SIG-M5 treated with dmso at 0.1 percent for 504 hours (cell line): ENCODE measurements around the gene GCSAML.
A peak's percentile ranks its signal among the peaks of the same experiment; 100 is the strongest.

ENCODE experiments used
- DNase-seq: peaks from one replicate; lab custom pipeline; 2025; ENCODE audit not compliant: unreplicated experiment; lab: John Stamatoyannopoulos, UW

Gene GCSAML

DNA sequence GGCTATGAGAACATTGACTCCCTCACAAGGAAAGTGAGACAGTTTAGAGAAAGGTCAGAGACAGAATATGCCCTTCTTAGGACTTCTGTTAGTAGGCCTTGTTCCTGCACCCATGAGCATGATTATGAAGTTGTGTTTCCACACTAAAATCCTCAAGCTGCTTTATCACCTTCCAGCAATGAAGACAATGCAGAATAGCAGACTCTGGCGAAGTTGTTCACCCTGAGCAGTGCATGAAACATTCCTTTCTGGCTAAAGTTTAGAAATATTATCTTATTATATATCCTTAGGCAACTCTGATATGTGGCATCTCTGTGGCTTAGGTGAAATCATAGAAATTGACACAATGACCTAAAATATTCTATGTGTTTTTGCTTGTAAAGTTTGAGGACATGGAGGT is 25.3 kb downstream of the GCSAML start:
- DNase-seq: no peak

DNA sequence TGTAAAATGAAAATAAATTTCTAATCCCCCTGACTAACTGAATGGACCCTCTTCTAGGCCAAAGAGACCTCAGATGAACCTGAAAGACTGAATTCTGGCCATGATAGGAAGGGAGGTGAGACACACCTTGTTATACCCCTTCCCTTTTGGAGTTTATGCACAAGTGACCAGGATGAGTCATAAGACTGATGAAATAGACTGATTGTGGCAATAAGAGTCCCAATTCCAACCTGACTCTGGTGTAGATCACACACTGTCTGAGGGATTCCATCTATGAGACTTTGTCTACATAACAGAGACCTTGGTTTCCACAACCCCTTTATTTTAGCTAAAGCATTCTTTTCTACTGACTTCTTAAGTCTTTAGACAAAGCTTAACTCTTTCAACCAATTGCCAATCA is 25.7 kb downstream of the GCSAML start:
- DNase-seq: peak; percentile 9

DNA sequence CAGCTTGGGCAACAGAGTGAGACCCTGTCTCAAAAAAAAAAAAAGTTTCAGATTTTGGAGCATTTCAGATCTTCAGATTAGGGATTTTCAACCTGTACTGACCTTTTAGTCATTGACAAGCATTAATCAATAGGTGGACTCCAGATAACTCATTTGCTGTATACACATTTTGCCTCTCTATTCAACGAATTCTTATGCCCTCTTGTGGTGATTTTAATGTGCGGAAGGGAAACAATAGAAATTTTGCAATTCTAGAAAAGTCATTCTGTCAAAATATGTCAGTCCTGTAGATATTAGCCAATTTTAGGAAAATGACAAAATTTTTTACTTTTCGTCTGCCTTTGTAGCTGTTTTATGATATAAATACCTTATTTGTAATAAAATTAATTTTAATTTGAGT is 27.6 kb downstream of the GCSAML start:
- DNase-seq: peak; percentile 80

DNA sequence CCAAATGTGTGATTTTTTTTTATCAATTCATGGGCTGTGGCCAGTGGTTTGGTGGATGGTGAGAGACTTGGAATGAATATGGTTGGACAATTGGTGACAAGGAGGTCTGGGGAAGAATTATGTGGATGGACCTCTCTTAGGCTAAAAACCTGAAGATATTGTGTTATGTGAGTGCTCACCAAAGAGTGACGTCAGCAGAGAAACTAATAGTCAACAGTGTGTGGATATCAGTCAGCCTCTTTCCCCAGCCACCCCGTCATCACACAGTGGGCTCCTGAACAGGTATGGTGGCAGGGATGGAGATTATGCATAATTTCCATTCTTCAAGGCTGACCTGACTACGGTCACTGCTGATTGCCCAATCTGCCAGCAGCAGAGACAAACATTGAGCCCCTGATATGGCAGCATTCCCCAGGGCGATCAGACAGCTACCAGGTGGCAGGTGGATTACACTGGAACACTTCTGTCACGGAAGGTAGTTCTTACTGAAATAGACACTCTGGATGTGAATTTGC is 30.1 kb downstream of the GCSAML start:
- no peak for DNase-seq

DNA sequence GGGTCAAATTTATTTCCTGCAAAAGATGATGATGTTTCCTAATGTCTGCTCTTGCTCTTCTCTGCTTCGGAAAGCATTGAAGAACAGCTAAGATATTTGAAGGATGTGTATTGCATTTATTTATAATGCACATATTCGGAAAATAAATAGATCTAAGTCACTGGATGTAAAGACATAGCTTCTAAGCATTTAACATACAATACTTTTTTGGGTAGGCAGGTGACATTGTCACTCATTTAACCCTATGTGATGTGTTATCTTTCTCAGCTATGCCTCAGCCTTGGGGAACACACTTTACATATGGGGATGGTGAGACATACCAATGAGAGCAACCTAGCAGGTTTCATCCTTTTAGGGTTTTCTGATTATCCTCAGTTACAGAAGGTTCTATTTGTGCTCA is 39.1 kb downstream of the GCSAML start, which contains the start of gene OR2G2:
Gene OR2G2, plus strand, starts transcription at position 301 of the 400 bp plus-strand sequence. Its CDS starts 0 bp downstream, at position 301.
- no peak for DNase-seq

DNA sequence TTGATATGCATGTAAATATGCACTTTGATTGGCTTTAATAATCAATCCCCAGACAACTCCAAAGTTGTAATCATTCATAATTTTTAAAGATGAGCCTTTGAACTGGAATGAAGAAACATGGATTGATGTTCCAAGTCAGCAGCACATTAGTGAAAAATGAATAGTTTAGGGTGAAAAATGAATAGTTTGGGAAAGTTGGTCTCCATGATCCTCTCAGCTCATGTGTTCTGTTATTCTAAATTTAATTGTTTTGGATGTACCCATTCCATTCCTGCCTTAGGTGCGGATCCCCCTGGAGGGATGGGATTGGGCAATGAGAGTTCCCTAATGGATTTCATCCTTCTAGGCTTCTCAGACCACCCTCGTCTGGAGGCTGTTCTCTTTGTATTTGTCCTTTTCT is 56.4 kb downstream of the GCSAML start, which contains the start of gene OR2G3:
Gene OR2G3, plus strand, starts transcription at position 301 of the 400 bp plus-strand sequence. Its CDS starts 0 bp downstream, at position 301.
- no peak for DNase-seq

DNA sequence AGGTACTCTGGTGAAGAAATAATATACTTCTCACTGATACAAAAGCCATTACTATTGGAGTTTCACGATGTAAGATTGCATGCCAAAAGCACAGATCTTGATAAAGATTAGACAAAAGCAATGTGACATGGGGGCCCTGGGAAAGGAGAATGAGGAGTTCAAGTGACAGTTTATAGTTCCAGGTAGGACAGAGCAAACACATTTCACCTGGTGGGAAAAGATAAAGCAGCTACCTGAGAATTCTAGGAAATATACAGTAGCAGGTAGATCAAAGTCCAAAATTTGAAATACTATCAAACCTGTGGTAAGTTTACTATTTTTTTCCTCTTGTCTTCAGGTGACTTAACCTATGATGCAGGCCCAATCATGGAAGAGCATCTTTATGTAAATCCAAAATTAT is 64.5 kb downstream of the GCSAML start:
- DNase-seq: no peak

DNA sequence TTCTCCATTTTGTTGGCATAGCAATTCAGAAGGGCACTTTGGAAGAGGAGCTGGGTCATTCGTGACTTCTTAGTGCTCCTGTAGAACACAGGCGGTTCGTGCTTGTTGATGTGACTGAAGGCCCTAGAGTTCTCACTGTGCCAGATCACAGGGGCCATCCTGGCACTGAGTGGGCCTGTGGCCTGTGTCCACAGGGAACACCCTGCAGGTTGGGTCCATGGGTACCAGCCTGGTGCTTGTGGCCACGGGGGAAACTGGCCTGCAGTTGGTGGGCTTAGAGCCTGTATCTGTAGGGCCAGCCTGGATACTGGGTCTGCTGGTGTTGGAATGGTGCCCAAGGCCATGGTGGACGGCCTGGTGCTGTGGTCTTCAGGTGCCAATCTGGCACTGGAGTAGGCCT is 65.7 kb downstream of the GCSAML start:
- no peak for DNase-seq
